ENCODE measurements around the gene SYNRG.

The SYNRG gene

DNA sequence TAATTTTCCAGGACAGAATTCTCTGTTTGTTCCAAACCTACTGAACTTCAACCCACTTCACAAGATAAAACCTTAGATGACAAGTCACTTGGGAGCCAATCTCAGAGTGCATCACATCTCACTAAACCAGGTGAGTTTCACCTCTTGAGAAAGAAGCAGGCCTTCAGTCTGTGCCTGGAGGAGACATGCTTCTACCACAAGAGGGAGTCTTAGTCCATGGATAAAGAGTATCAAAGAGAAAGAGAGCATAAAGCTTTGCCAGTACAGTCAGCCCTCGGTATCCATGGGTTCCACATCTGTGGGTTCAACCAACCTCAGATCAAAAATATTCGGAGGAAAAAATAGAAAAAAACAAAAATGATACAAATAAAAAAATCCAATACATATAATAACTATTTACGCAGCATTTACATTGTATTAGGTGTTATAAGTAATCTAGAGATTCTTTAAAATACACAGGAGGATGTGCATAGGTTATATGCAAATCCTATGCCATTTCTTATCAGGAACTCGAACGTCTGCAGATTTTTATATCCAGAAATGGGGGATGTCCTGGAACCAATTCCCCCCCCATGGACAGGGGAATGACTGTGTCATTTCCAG, 81.9 kb downstream of the SYNRG start:
- Histone ChIP-seq H3K36me3 (ENCODE audit: low read depth) (peaks cover 39% of the 10 kb centered on the region), H3K27ac (ENCODE audit: poor library complexity, severe bottlenecking) (no peak overlapping the region)
- ATAC-seq (ENCODE audit: low read depth): peak; percentile 98

DNA sequence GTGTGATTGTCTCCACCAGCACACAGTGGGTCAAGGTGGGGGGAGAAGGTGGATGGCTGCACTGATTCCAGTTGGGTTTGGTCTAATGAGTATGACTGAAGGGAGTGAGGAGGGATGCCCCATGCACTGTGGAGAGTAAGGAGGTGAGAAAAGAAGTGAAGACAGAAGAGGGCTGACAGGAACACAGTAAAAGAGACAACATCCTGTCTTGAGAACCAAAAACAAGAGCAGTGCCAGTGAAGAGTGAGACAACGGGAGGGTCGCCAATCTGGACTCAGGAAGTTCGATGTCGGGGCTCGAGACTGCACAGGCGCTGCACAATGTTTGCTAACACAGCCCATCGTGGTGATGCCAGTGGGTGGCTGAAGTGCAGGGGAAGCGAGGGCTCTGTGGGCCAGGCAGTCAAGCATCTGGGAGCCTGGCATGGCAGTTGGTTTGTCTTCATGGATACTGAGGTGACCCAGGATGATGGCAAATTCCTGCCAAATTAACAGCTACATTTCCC, 85.5 kb downstream of the SYNRG start:
- Histone ChIP-seq H3K27ac (ENCODE audit: poor library complexity, severe bottlenecking) (no peak overlapping the region), H3K27me3 (ENCODE audit: insufficient read depth, poor library complexity, severe bottlenecking) (no peaks in the 10 kb centered on the region), H3K4me3 (ENCODE audit: severe bottlenecking) (no peak overlapping the region), H3K4me1 (ENCODE audit: insufficient read depth, poor library complexity, severe bottlenecking) (no peaks in the 10 kb centered on the region), H3K36me3 (ENCODE audit: low read depth) (peaks cover 28% of the 10 kb centered on the region), H3K9me3 (ENCODE audit: severe bottlenecking) (no peaks in the 10 kb centered on the region)
- TF ChIP-seq, protein P1, sequence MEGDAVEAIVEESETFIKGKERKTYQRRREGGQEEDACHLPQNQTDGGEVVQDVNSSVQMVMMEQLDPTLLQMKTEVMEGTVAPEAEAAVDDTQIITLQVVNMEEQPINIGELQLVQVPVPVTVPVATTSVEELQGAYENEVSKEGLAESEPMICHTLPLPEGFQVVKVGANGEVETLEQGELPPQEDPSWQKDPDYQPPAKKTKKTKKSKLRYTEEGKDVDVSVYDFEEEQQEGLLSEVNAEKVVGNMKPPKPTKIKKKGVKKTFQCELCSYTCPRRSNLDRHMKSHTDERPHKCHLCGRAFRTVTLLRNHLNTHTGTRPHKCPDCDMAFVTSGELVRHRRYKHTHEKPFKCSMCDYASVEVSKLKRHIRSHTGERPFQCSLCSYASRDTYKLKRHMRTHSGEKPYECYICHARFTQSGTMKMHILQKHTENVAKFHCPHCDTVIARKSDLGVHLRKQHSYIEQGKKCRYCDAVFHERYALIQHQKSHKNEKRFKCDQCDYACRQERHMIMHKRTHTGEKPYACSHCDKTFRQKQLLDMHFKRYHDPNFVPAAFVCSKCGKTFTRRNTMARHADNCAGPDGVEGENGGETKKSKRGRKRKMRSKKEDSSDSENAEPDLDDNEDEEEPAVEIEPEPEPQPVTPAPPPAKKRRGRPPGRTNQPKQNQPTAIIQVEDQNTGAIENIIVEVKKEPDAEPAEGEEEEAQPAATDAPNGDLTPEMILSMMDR (IDR thresholded peaks at IDR 0.05; ENCODE audit: poor library complexity, severe bottlenecking): no peak
- no peak for DNase-seq (ENCODE audit: low spot score)
- no peak for ATAC-seq (ENCODE audit: low read depth)

More for the DNA sequence above, 81.9 kb downstream of the SYNRG start:
- Histone ChIP-seq H3K4me3 (ENCODE audit: severe bottlenecking) (no peak overlapping the region), H3K4me1 (ENCODE audit: insufficient read depth, poor library complexity, severe bottlenecking) (no peaks in the 10 kb centered on the region), H3K9me3 (ENCODE audit: severe bottlenecking) (no peaks in the 10 kb centered on the region), H3K27me3 (ENCODE audit: insufficient read depth, poor library complexity, severe bottlenecking) (no peaks in the 10 kb centered on the region)
- no peak for DNase-seq (ENCODE audit: low spot score)
- TF ChIP-seq, protein P1 (IDR thresholded peaks at IDR 0.05; ENCODE audit: poor library complexity, severe bottlenecking): peak; percentile 89

DNA sequence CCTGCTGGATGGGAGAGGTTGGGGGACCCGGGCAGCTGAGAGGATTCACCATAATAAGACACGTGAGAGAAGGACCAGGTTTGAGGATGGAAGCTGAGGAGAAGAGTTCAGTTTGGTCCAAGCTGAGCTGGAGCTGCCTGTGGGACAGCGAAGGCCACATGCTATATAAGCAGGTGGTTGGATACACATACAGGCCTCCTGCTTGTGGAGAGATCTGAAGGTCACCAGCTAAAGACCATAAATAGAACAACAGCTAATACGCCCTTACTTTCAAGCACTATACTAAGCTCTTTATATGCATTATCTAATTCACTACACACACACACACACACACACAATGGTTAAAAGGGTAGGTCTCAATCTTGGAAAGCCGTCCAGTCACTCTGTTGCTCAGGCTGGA, 87.4 kb downstream of the SYNRG start:
- peaks cover 39% of the 10 kb centered on the region for H3K36me3 ChIP-seq (ENCODE audit: low read depth)
- no peaks in the 10 kb centered on the region for H3K27me3 ChIP-seq (ENCODE audit: insufficient read depth, poor library complexity, severe bottlenecking)
- ATAC-seq (ENCODE audit: low read depth) (no peak), DNase-seq (ENCODE audit: low spot score) (no peak)
- no peaks in the 10 kb centered on the region for H3K9me3 ChIP-seq (ENCODE audit: severe bottlenecking)
- H3K4me3 ChIP-seq (ENCODE audit: severe bottlenecking): no peak overlapping the region
- TF ChIP-seq, protein P1 (IDR thresholded peaks at IDR 0.05; ENCODE audit: poor library complexity, severe bottlenecking): no peak
- no peak overlapping the region for H3K27ac ChIP-seq (ENCODE audit: poor library complexity, severe bottlenecking)
- no peaks in the 10 kb centered on the region for H3K4me1 ChIP-seq (ENCODE audit: insufficient read depth, poor library complexity, severe bottlenecking)

DNA sequence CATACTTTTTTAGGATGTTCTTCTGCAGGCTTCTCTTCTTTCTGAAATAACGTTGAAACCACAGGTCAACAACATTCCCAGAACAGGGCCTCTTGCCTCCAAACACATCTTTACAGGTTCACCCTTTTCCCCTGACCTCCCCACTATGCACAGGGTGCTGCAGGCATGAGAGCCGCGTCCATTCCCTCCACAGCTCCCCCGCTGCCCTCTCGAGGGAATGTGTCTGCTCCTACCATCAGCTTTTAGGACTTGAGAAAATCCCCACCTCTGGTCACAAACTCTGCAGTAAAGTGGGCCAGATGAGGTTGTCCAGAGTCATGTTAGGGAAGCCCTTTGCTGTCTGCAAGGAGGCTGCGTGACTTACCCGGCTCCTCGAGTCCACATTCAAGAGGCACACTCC, 89.0 kb downstream of the SYNRG start:
- peaks cover 37% of the 10 kb centered on the region for H3K36me3 ChIP-seq (ENCODE audit: low read depth)
- TF ChIP-seq, protein P1 (IDR thresholded peaks at IDR 0.05; ENCODE audit: poor library complexity, severe bottlenecking): no peak
- H3K27me3 ChIP-seq (ENCODE audit: insufficient read depth, poor library complexity, severe bottlenecking): no peaks in the 10 kb centered on the region

DNA sequence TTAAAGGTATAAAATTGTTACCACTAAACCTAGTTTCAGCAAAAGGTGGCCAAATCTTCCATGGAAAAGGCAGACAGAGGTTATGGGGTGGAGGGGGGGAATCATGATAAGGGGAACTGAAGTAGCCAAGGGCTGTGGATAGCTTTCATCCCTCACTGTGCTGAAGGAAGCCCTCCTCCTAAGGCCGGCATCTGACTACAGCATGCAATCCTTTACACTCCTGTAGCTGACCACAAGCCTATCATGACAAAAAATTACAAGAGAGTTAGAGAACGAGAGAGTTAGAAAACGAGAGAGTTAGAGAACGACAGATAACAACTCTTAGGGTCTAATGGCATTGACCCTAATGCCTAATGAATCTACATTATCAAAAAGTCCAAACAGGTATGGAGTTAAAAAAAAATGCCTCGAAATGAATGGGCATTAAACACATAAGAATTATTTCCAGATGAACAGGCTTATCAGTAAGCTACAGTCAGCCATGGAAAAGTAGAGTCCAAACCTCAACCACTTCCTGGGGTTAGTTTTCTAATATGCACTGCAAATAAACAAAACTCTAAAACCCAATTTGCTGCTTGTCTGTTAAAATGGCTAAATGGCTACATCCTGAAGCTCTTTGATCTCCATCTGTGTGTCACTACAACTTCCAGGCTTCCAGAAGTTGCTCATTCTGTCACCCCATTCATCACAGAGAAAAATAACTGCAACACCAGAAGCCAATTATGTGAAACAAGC, 89.8 kb downstream of the SYNRG start:
- peaks cover 3% of the 10 kb centered on the region for H3K4me1 ChIP-seq (ENCODE audit: insufficient read depth, poor library complexity, severe bottlenecking)
- no peak for DNase-seq (ENCODE audit: low spot score)
- TF ChIP-seq, protein P1 (IDR thresholded peaks at IDR 0.05; ENCODE audit: poor library complexity, severe bottlenecking): no peak
- H3K36me3 ChIP-seq (ENCODE audit: low read depth): peaks cover 39% of the 10 kb centered on the region
- no peak for ATAC-seq (ENCODE audit: low read depth)
- H3K4me3 ChIP-seq (ENCODE audit: severe bottlenecking): no peak overlapping the region
- H3K9me3 ChIP-seq (ENCODE audit: severe bottlenecking): no peaks in the 10 kb centered on the region
- H3K27me3 ChIP-seq (ENCODE audit: insufficient read depth, poor library complexity, severe bottlenecking): no peaks in the 10 kb centered on the region
- H3K27ac ChIP-seq (ENCODE audit: poor library complexity, severe bottlenecking): no peak overlapping the region

More for the DNA sequence above, 89.0 kb downstream of the SYNRG start:
- peaks cover 3% of the 10 kb centered on the region for H3K4me1 ChIP-seq (ENCODE audit: insufficient read depth, poor library complexity, severe bottlenecking)
- H3K27ac ChIP-seq (ENCODE audit: poor library complexity, severe bottlenecking): no peak overlapping the region
- no peaks in the 10 kb centered on the region for H3K9me3 ChIP-seq (ENCODE audit: severe bottlenecking)
- no peak overlapping the region for H3K4me3 ChIP-seq (ENCODE audit: severe bottlenecking)
- DNase-seq (ENCODE audit: low spot score): no peak
- no peak for ATAC-seq (ENCODE audit: low read depth)

Measured in RWPE2 (cell line).